Astrocyte of the cerebellum (primary cell): ENCODE data around the gene ORC1.
A peak's percentile ranks its signal among the peaks of the same experiment; 100 is the strongest.
"Not testable (repeated sequence)": the region's sequence is repeated elsewhere in the genome, so short reads cannot be mapped to it uniquely, and the experiment has no call there.

ENCODE experiments used
- DNase-seq: peaks from one replicate; pipeline ENCODE4 v3.0.0-alpha.2; 2011; ENCODE audit warnings: low read depth
- H3K4me3 ChIP-seq: 2 replicates; pipeline ENCODE4 v1.5.1; 2011; ENCODE audit warnings: mild to moderate bottlenecking, low read depth, low read length, moderate library complexity
- CTCF ChIP-seq: IDR thresholded peaks from 2 replicates; pipeline ENCODE4 v1.5.1; 2012; ENCODE audit warnings: low read length, low read depth, moderate library complexity, mild to moderate bottlenecking; ENCODE audit errors: missing control alignments
- in situ Hi-C: cut with HindIII; loops from 2 replicates; pipeline ENCODE4 v1.10.0; 2017; ENCODE audit warnings: low sequenced_read_pairs

Gene ORC1

DNA sequence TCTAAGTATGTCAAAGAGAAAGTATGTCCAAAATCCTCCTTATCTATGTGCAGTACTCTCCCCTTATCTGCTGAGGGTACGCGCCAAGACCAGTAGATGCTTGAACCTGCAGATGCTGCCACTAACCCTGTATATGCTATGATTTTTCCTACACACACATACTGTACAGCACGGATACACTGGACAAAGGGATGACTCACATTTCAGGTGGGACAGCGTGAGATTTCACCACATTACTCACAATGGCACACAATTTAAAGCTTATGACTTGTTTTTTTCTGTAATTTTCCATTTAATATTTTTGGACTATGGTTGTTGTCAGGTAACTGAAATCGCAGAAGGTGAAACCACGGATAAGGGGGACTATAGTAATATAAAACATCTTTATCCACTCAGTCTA, 4.1 kb downstream of the ORC1 start:
- no peak for TF ChIP-seq CTCF
- in situ Hi-C loops: no loop called here
- DNase-seq: no peak
- no peak overlapping the region for H3K4me3 ChIP-seq

DNA sequence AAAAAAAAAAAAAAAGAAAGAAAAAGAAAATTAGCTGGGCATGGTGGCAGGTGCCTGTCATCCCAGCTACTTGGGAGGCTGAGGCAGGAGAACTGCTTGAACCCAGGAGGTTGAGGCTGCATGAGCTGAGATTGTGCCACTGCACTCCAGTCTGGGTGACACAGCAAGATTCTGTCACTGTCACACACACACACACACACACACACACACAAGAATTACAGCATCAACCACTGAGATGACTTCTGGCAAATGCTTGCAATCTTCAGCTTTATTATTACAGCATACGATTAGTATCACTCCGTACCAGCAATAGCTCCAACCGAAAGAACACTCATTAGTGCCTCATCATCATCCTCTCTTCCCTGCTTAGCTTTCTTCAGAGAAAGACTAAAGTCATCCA, 4.6 kb downstream of the ORC1 start:
- no peak for DNase-seq
- no peak overlapping the region for H3K4me3 ChIP-seq
- TF ChIP-seq CTCF: no peak
- in situ Hi-C loops: no loop called here

DNA sequence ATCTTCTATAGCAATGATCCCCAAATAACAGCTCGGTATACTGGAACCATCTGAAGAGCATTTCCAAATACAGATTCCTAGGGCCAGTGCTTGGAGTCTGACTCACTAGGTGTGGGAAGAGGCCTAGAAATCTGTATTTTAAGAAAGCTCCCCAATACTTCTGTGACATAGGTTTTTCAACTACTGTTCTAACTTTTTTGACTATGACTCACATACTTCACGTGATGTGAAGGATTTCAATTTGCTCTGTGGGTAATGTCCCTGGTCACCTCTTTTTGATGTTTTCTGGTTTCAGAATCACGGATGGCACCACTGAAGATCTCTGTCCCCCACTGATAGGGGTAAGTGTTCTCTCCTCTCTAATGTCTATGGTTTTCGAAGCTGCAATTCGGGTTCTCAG, 11.0 kb downstream of the ORC1 start:
- in situ Hi-C loops: no loop called here
- DNase-seq: no peak
- TF ChIP-seq CTCF: no peak
- H3K4me3 ChIP-seq: no peak overlapping the region

- H3K4me3 ChIP-seq: no peak overlapping the region
- DNase-seq: no peak
- no peak for TF ChIP-seq CTCF
- in situ Hi-C loops: no loop called here
Measured at GRCh38 chr1:52386458-52386857, 17.8 kb downstream of the ORC1 start.

GRCh38 chr1:52385376-52385775, 18.8 kb downstream of the ORC1 start:
- no peak for TF ChIP-seq CTCF

GRCh38 chr1:52369851-52370250, 34.4 kb downstream of the ORC1 start:
- DNase-seq, in situ Hi-C loops, H3K4me3 ChIP-seq: not testable (repeated sequence)

More at GRCh38 chr1:52385376-52385775, 18.8 kb downstream of the ORC1 start:
- H3K4me3 ChIP-seq: no peak overlapping the region
- no peak for DNase-seq
- in situ Hi-C loops: no loop called here

GRCh38 chr1:52368383-52369172, 35.6 kb downstream of the ORC1 start:
- TF ChIP-seq CTCF: peak; percentile 32
- no peak for DNase-seq
- in situ Hi-C loops: no loop called here
- peak overlapping the region; percentile 45 for H3K4me3 ChIP-seq
